ENCODE measurements around the gene SUSD1. TPM values are rescaled to one million over a fixed set of nuclear protein-coding genes. Genes with fewer than 3 reads are reported as not detected.
A peak's percentile ranks its signal among the peaks of the same experiment; 100 is the strongest.

The SUSD1 gene
- total and polyA plus RNA-seq, 9 of the 15 experiments (the other 6 are each of a cell fraction or from before 2014, with no cell fraction given) = 10.9 to 44.4 (median 36.1) TPM

- TF ChIP-seq AFF4 (CRISPR knock-in tag; IDR thresholded peaks at IDR 0.05) (no peak; the same call in 1 of the 2 replicates), TCF3 (CRISPR knock-in tag; IDR thresholded peaks at IDR 0.05) (no peak), E2F5 (CRISPR knock-in tag; IDR thresholded peaks at IDR 0.05) (0 out of 2 replicates have a peak, but pooled peaks have one; percentile 36), ZNF511 (CRISPR knock-in tag; IDR thresholded peaks at IDR 0.05) (no peak; the same call in 1 of the 2 replicates), SMARCC2 (IDR thresholded peaks at IDR 0.05; ENCODE audit: low read depth) (no peak), ETV1 (tag; conservative IDR thresholded peaks at IDR 0.05; ENCODE audit: low read depth) (peak; percentile 86), ZNF518B (CRISPR knock-in tag; IDR thresholded peaks at IDR 0.05) (no peak), ILF3 (IDR thresholded peaks at IDR 0.05; ENCODE audit: borderline replicate concordance) (no peak), ZNF830 (CRISPR knock-in tag; IDR thresholded peaks at IDR 0.05) (no peak), HMG20A (CRISPR knock-in tag; conservative IDR thresholded peaks at IDR 0.05) (no peak), ZFP30 (CRISPR knock-in tag; IDR thresholded peaks at IDR 0.05; ENCODE audit: borderline replicate concordance) (no peak), PHF20 (IDR thresholded peaks at IDR 0.05; ENCODE audit: partially characterized antibody) (no peak), THRB (CRISPR knock-in tag; conservative IDR thresholded peaks at IDR 0.05) (0 out of 2 replicates have a peak, but pooled peaks have one; percentile 32), ETV6 (IDR thresholded peaks at IDR 0.05; ENCODE audit: borderline replicate concordance in 1 of 2, low read depth in 2 of 2, low read length in 1 of 2) (no peak), ETV6 (CRISPR knock-in tag; IDR thresholded peaks at IDR 0.05; ENCODE audit: borderline replicate concordance) (no peak), DIDO1 (tag; IDR thresholded peaks at IDR 0.05; ENCODE audit: low read depth) (no peak), SUPT5H (IDR thresholded peaks at IDR 0.05) (no peak; the same call in 1 of the 2 replicates)
Measured at GRCh38 chr9:112174222-112174964, 704 bp downstream of the SUSD1 start (continued).

All from K562 (cell line).